Measurements from ENCODE around the gene DIAPH2.

The DIAPH2 gene

GRCh38 chrX:97482666-97483300, 798.1 kb downstream of the DIAPH2 start:
- no peak for DNase-seq (ENCODE audit: low spot score)

GRCh38 chrX:97490656-97491055, 806.0 kb downstream of the DIAPH2 start:
- no peak for DNase-seq (ENCODE audit: low spot score)

GRCh38 chrX:97494756-97495372, 810.2 kb downstream of the DIAPH2 start:
- DNase-seq (ENCODE audit: low spot score) = no peak

- DNase-seq (ENCODE audit: low spot score) = no peak
These were observed 813.5 kb downstream of the DIAPH2 start for GRCh38 chrX:97498093-97498492.

GRCh38 chrX:97504431-97504830, 819.8 kb downstream of the DIAPH2 start:
- DNase-seq (ENCODE audit: low spot score) = no peak

- no peak for DNase-seq (ENCODE audit: low spot score)
These were observed 833.1 kb downstream of the DIAPH2 start for GRCh38 chrX:97517763-97518162.

- no peak for DNase-seq (ENCODE audit: low spot score)
These were observed 837.7 kb downstream of the DIAPH2 start for GRCh38 chrX:97522307-97522706.

GRCh38 chrX:97524340-97524739, 839.7 kb downstream of the DIAPH2 start:
- no peak for DNase-seq (ENCODE audit: low spot score)

GRCh38 chrX:97524997-97525396, 840.4 kb downstream of the DIAPH2 start:
- no peak for DNase-seq (ENCODE audit: low spot score)

- DNase-seq (ENCODE audit: low spot score) = no peak
These were observed 841.3 kb downstream of the DIAPH2 start for GRCh38 chrX:97525981-97526380.

GRCh38 chrX:97527725-97528124, 843.1 kb downstream of the DIAPH2 start:
- no peak for DNase-seq (ENCODE audit: low spot score)

GRCh38 chrX:97529536-97530200, 845.0 kb downstream of the DIAPH2 start:
- DNase-seq (ENCODE audit: low spot score) = no peak

GRCh38 chrX:97531825-97532224, 847.2 kb downstream of the DIAPH2 start:
- no peak for DNase-seq (ENCODE audit: low spot score)

- no peak for DNase-seq (ENCODE audit: low spot score)
These were observed 854.1 kb downstream of the DIAPH2 start for GRCh38 chrX:97538745-97539144.

- DNase-seq (ENCODE audit: low spot score) = no peak
These were observed 855.4 kb downstream of the DIAPH2 start for GRCh38 chrX:97539970-97540519.

- no peak for DNase-seq (ENCODE audit: low spot score)
These were observed 863.4 kb downstream of the DIAPH2 start for GRCh38 chrX:97547877-97548578.

GRCh38 chrX:97551821-97552220, 867.2 kb downstream of the DIAPH2 start:
- DNase-seq (ENCODE audit: low spot score) = no peak

- DNase-seq (ENCODE audit: low spot score) = no peak
These were observed 869.2 kb downstream of the DIAPH2 start for GRCh38 chrX:97553833-97554232.

- DNase-seq (ENCODE audit: low spot score) = no peak
These were observed 871.7 kb downstream of the DIAPH2 start for GRCh38 chrX:97556359-97556758.

- no peak for DNase-seq (ENCODE audit: low spot score)
These were observed 879.0 kb downstream of the DIAPH2 start for GRCh38 chrX:97563531-97564133.

- DNase-seq (ENCODE audit: low spot score) = no peak
These were observed 879.9 kb downstream of the DIAPH2 start for GRCh38 chrX:97564496-97564895.

GRCh38 chrX:97587171-97587570, 902.5 kb downstream of the DIAPH2 start:
- no peak for DNase-seq (ENCODE audit: low spot score)

Measured in ecto neural progenitor cell (in vitro differentiated cells).